Measurements from ENCODE around the gene PRUNE2. TPM values are rescaled to one million over a fixed set of nuclear protein-coding genes. Genes with fewer than 3 reads are reported as not detected.

The PRUNE2 gene
- total and polyA plus RNA-seq, 2 of the 8 experiments (the other 6 are each of a cell fraction or from before 2014, with no cell fraction given): 5.5 to 13.3 TPM

DNA sequence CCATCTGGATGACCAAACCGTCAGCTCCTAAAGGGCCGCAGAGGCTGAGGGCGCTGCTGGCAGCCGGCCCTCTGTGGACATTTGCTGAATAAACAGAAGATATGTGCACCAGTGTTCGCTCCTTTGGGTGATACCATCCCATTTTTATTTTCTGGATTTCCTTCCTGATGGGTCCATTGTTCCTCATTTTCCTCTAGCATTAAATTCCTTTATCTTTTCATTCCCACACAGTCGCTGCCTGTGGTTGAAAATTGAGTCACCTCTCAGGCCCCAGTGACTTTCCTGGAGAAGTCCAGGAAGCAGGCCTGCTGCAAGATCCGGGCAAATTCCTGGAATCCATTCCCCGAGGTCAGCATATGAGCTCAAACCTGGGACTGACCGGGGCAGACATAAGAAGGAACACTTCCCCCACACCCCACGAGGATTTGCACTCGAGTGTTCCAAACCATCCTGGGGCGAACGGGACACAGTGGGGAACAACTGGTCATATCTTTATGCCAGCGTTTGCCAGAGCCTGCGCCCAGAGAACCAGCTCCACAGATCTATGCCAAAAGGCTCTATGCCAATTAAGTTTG lies 228.3 kb downstream of the PRUNE2 start:
- Histone ChIP-seq H3K79me1 (ENCODE audit: low read depth, low read length) (no peaks in the 10 kb centered on the region), H4K91ac (replicated peaks; ENCODE audit: insufficient read length, low read length) (no peak overlapping the region), H3K4me1 (replicated peaks in 1 of 4; ENCODE audit: control insufficient read depth in 3 of 4, insufficient read depth in 4 of 4, low read length in 3 of 4) (no peaks in the 10 kb centered on the region), H4K20me1 (replicated peaks in 1 of 2; ENCODE audit: control insufficient read depth in 1 of 2, insufficient read depth in 2 of 2, low read length in 2 of 2) (no peaks in the 10 kb centered on the region), H2BK120ac (replicated peaks; ENCODE audit: low read depth, low read length) (no peak overlapping the region), H2BK5ac (ENCODE audit: low read depth, low read length) (no peak overlapping the region), H2BK20ac (ENCODE audit: low read length) (no peak overlapping the region), H3K9ac (replicated peaks in 1 of 4; ENCODE audit: extremely low read depth in 1 of 4, low read depth in 3 of 4, low read length in 3 of 4) (no peak overlapping the region), H3K79me2 (ENCODE audit: control insufficient read depth in 1 of 2, insufficient read depth in 2 of 2, low read length in 2 of 2) (no peaks in the 10 kb centered on the region), H3K18ac (ENCODE audit: extremely low read depth, low read length) (no peak overlapping the region), H2AK5ac (ENCODE audit: low read depth, low read length) (no peak overlapping the region), H2BK12ac (ENCODE audit: low read depth, low read length) (no peak overlapping the region), H3K23me2 (ENCODE audit: low read depth, low read length) (no peaks in the 10 kb centered on the region), H3K14ac (ENCODE audit: insufficient read length) (no peak overlapping the region), H3K56ac (replicated peaks; ENCODE audit: insufficient read length, low read depth, low read length) (no peak overlapping the region), H3K4me2 (ENCODE audit: insufficient read depth in 1 of 2, low read depth in 2 of 2, low read length in 2 of 2) (no peak overlapping the region), H3K27ac (ENCODE audit: low read depth, low read length) (no peak overlapping the region), H2AFZ (ENCODE audit: low read length) (no peak overlapping the region), H4K5ac (ENCODE audit: insufficient read length, low read depth, low read length) (no peak overlapping the region), H3K4ac (replicated peaks; ENCODE audit: insufficient read length, low read depth, low read length) (no peak overlapping the region), H3K9me3 (ENCODE audit: insufficient read depth in 2 of 2, low read depth in 1 of 2, low read length in 1 of 2) (no peaks in the 10 kb centered on the region), H3K23ac (ENCODE audit: insufficient read length) (no peak overlapping the region), H2BK15ac (ENCODE audit: low read length) (no peak overlapping the region), H3K4me3 (ENCODE audit: extremely low read depth in 1 of 4, insufficient read depth in 2 of 4, low read depth in 3 of 4, low read length in 4 of 4) (no peak overlapping the region), H3K27me3 (replicated peaks in 1 of 4; ENCODE audit: control insufficient read depth in 3 of 4, extremely low read depth in 1 of 4, insufficient read depth in 3 of 4, low read length in 3 of 4) (no peaks in the 10 kb centered on the region), H3K36me3 (ENCODE audit: control insufficient read depth in 2 of 4, insufficient read depth in 4 of 4, low read length in 3 of 4) (no peaks in the 10 kb centered on the region), H4K8ac (ENCODE audit: extremely low read depth, insufficient read depth, low read length) (no peak overlapping the region)
- ChIA-PET CTCF (ENCODE audit: partially characterized antibody) (interaction anchor here (0.6 to 2.4 kb wide), 2 partner anchors 14 to 61 kb away, joined by 5 to 8 read pairs; no protein-coding TSS in a partner anchor), POLR2A (ENCODE audit: partially characterized antibody) (interaction anchor here (0.7 kb wide), 1 partner anchor 9 kb away, joined by 3 read pairs; no protein-coding TSS in a partner anchor)
- FAIRE-seq (no peak), DNase-seq (ENCODE audit: low read depth in 1 of 2, low spot score in 2 of 2) (no peak)
- 85% methylated on average over 15 of the region's 15 CpGs; no CpG with 5 or more reads in 1 of the 2 experiments for WGBS, 2 experiments (ENCODE audit: extremely low coverage in 1 of 2, insufficient coverage in 1 of 2, insufficient read length in 1 of 2, insufficient replicate concordance in 2 of 2, low coverage in 1 of 2, low lambda C conversion rate in 2 of 2, missing lambda C conversion rate in 1 of 2)
- TF ChIP-seq GABPA (IDR thresholded peaks at IDR 0.05; ENCODE audit: borderline replicate concordance, insufficient read depth, low read length) (no peak), CTBP2 (IDR thresholded peaks at IDR 0.05; ENCODE audit: borderline replicate concordance, insufficient read depth, insufficient read length, low read length) (no peak), RBBP5 (IDR thresholded peaks at IDR 0.05; ENCODE audit: borderline replicate concordance, low read depth, low read length) (no peak), NANOG (IDR thresholded peaks at IDR 0.05; ENCODE audit: insufficient read depth, low read depth, low read length, poor library complexity, severe bottlenecking) (no peak), TCF12 (IDR thresholded peaks at IDR 0.05; ENCODE audit: low read depth, low read length) (no peak), EGR1 (IDR thresholded peaks at IDR 0.05; ENCODE audit: borderline replicate concordance, low read depth, low read length) (no peak), GTF2F1 (IDR thresholded peaks at IDR 0.05; ENCODE audit: borderline replicate concordance, low read depth, low read length) (no peak), CHD1 (IDR thresholded peaks at IDR 0.05; ENCODE audit: low read depth, low read length) (no peak), EZH2 (IDR thresholded peaks at IDR 0.05; ENCODE audit: low read depth, low read length, severe bottlenecking) (no peak), CHD2 (IDR thresholded peaks at IDR 0.05; ENCODE audit: low read length) (no peak), CBX8 (IDR thresholded peaks at IDR 0.05; ENCODE audit: borderline replicate concordance, low read depth, low read length) (no peak), JUND (IDR thresholded peaks at IDR 0.05; ENCODE audit: low read length) (no peak), RNF2 (IDR thresholded peaks at IDR 0.05; ENCODE audit: borderline replicate concordance, low read depth, low read length, missing control alignments, poor library complexity, severe bottlenecking) (no peak)

Data from H1 (cell line).